ENCODE data around the gene AKAP10.
"Not testable (repeated sequence)": the region's sequence is repeated elsewhere in the genome, so short reads cannot be mapped to it uniquely, and the experiment has no call there.

- TF ChIP-seq CTCF, POLR2A, POLR2AphosphoS5 (IDR thresholded peaks at IDR 0.05): not testable (repeated sequence)
Measured at GRCh38 chr17:19951411-19951810, 26.2 kb downstream of the AKAP10 start.
